Peyer's patch (tissue), 4 donors: ENCODE measurements around the gene BMP7.

Source experiments
- CTCF ChIP-seq, 6 experiments: fragments of 450-650 bp in 4 of 6; fragments of 200-600 bp in 2 of 6; sonication (generic) in 1 of 6; IDR thresholded peaks; one replicate each; pipeline ENCODE4 v1.5.1; 2017 to 2019; ENCODE audit warnings: antibody characterized with exemption in 6 of 6, mild to moderate bottlenecking in 3 of 6, moderate library complexity in 1 of 6
- POLR2A ChIP-seq, 2 donors: fragments of 450-650 bp; IDR thresholded peaks; one replicate each; pipeline ENCODE4 v1.5.1; 2017; ENCODE audit warnings: antibody characterized with exemption in 2 of 2, mild to moderate bottlenecking in 2 of 2, moderate library complexity in 2 of 2

DNA sequence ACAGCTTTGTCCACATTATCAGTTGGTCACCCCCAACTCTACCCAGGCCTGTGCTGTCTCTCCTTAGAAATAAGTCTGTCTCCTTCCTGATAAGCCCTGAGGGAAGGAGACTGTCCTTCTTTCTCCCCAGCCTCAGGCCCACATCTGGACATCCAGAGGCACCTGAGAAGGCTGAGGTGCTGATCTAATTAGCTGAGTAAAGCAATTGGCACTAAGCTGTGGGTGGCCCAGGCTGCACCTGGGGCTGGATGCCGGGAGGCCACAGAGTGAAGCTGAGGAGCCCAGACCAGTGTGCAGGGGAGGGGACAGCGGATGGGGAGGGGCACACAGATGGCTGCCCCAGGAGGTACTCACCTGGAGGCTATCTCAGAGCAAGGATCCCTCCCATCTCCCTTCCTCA is 26.2 kb upstream of the BMP7 start:
- no peak for TF ChIP-seq POLR2A (IDR thresholded peaks at IDR 0.05)
- TF ChIP-seq CTCF (IDR thresholded peaks at IDR 0.05), result no peak
